ENCODE measurements around the gene PRR5. TPM values are rescaled to one million over a fixed set of nuclear protein-coding genes. Genes with fewer than 3 reads are reported as not detected.

PRR5 gene
- total and polyA plus RNA-seq, 10 donors, result 31.3 to 85.6 (median 76.7) TPM

DNA sequence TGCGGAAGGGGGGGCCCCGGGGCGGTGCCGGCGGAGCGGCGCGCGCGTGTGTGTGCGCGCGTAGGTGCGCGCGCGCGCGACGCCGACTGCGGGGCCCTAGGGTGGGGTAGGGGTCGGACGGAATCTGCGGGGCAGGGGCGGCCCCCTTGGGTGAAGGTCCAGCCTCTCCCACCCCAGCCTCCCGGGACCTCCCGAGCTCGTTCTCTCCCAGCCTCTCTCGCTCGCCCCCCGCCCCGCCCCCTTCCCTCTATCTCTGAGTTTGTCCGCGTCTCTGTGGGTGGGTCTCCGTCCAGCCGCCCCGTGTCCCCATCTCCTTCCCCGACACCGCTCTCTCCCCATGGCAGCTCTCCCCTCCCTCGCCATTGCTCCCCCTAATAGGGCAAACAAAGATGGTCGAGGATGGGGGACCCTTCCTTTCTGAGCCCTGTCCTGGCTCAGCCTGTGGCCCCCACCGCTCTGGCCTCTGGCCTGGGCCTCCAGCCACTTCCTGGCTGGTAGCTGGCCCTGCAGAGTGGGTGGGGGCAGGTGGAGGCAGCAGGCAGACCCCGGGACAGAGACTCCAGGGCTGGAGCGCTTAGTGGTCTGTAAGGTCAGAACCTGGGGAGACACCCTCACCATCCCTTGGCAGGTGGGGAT, 33.0 kb upstream of the PRR5 start:
- H3K36me3 ChIP-seq, result no peaks in the 10 kb centered on the region
- peaks cover 30 to 76% (median 51%) of the 10 kb centered on the region in 6 donors for H3K4me1 ChIP-seq
- H3K27ac ChIP-seq, result peak overlapping the region in 5 of 8 donors; percentile 59 to 93 (median 90)
- peaks cover 0 to 36% (median 3%) of the 10 kb centered on the region in 7 donors for H3K27me3 ChIP-seq (replicated peaks in 1 of 7)
- H3K4me3 ChIP-seq, result peak overlapping the region; percentile 29 to 78 (median 48)
- DNase-seq, result no peak
- intact Hi-C loops (cut with DNase I; ENCODE audit: low total_unique reads), result no loop called here
- TF ChIP-seq, protein P1, sequence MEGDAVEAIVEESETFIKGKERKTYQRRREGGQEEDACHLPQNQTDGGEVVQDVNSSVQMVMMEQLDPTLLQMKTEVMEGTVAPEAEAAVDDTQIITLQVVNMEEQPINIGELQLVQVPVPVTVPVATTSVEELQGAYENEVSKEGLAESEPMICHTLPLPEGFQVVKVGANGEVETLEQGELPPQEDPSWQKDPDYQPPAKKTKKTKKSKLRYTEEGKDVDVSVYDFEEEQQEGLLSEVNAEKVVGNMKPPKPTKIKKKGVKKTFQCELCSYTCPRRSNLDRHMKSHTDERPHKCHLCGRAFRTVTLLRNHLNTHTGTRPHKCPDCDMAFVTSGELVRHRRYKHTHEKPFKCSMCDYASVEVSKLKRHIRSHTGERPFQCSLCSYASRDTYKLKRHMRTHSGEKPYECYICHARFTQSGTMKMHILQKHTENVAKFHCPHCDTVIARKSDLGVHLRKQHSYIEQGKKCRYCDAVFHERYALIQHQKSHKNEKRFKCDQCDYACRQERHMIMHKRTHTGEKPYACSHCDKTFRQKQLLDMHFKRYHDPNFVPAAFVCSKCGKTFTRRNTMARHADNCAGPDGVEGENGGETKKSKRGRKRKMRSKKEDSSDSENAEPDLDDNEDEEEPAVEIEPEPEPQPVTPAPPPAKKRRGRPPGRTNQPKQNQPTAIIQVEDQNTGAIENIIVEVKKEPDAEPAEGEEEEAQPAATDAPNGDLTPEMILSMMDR (IDR thresholded peaks at IDR 0.05 in 8 of 11, conservative IDR thresholded peaks at IDR 0.05 in 3 of 11), result no peak
- TF ChIP-seq POLR2A (IDR thresholded peaks at IDR 0.05) (no peak), POLR2AphosphoS5 (IDR thresholded peaks at IDR 0.05) (no peak)
- H3K9me3 ChIP-seq, result no peaks in the 10 kb centered on the region
- WGBS, 5 donors, result 3 to 7% (median 5%) methylated on average over 16 to 45 of the region's 45 CpGs

DNA sequence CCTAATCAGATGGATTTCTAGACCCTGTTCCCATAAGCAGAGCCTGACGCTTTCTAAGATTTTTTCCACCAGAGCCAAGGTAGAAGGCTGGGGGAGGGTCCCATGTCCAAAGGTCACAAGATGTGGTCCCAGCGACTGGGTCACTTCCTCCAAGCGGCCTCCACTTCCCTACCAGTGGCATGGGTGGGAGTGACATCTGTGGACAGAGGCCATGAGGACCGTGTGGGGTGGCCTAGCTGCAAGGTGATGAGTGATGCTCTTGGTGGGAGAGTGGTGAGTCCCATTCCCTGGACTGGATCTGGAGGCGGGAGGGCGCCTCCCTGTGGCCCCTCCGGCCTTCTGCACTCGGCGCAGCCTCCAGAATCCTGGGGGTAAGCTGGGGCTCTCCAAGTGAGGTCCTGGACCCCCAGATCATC, 32.4 kb upstream of the PRR5 start:
- intact Hi-C loops (cut with DNase I; ENCODE audit: low total_unique reads), result no loop called here
- Histone ChIP-seq H3K36me3 (no peaks in the 10 kb centered on the region), H3K4me3 (peak overlapping the region in 6 of 8 donors; percentile 29 to 78 (median 55)), H3K27ac (peak overlapping the region in 2 of 8 donors; percentile 90 to 93), H3K4me1 (peaks cover 24 to 70% (median 46%) of the 10 kb centered on the region in 6 donors), H3K9me3 (no peaks in the 10 kb centered on the region), H3K27me3 (replicated peaks in 1 of 7) (peaks cover 0 to 36% (median 3%) of the 10 kb centered on the region in 7 donors)
- 51 to 73% (median 69%) methylated on average over 4 to 9 of the region's 9 CpGs for WGBS, 5 donors
- DNase-seq, result no peak
- TF ChIP-seq POLR2A (IDR thresholded peaks at IDR 0.05), result no peak
- TF ChIP-seq, protein P1 (IDR thresholded peaks at IDR 0.05 in 8 of 11, conservative IDR thresholded peaks at IDR 0.05 in 3 of 11), result peak in 4 of 11 experiments; percentile 23 to 39 (median 25)

DNA sequence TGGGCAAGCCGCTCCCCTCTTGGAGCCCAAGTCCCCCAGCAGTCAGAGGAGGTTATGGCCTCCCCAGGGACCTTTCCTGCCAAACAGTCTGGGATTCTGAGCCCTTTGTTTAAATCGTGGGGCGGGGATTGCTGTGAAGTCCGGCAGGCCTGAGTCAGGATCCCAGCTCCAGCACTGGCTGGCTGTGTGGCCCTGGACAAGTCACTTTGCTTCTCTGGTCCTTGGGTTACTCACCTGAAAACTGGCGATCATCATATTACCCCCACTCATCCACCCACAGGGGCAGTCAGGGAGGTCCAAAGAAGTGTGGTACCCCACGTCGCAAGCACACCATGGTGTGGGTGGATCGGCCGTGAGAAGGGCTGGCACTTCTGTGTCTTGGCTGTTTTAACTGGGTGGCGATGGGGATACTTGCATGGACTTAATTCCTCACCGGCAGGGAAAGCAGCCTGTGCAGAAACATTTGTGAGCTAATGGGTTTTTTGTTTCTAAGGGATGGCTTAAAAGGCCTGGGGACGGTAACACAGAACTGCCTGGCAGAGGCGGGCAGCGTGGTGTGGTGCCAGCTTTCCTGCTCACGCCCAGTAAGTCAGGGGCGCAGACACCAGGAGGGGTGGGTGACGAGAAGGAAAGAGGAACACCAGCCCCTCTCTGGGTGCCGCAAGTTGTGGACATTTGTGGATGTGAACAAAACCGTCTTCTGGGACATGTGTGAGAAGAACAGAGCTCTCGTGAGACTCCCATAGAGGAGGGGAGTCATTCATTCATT, 31.6 kb upstream of the PRR5 start:
- intact Hi-C loops (cut with DNase I; ENCODE audit: low total_unique reads), result no loop called here
- no peak overlapping the region for H3K27ac ChIP-seq
- no peaks in the 10 kb centered on the region for H3K9me3 ChIP-seq
- H3K4me3 ChIP-seq, result no peak overlapping the region
- TF ChIP-seq POLR2A (IDR thresholded peaks at IDR 0.05), result no peak
- TF ChIP-seq, protein P1 (IDR thresholded peaks at IDR 0.05 in 8 of 11, conservative IDR thresholded peaks at IDR 0.05 in 3 of 11), result no peak
- no peak for DNase-seq
- H3K36me3 ChIP-seq, result no peaks in the 10 kb centered on the region
- H3K27me3 ChIP-seq (replicated peaks in 1 of 7), result peaks cover 0 to 36% (median 3%) of the 10 kb centered on the region in 7 donors
- 63 to 88% (median 76%) methylated on average over 20 of the region's 20 CpGs for WGBS, 5 donors
- peaks cover 17 to 62% (median 37%) of the 10 kb centered on the region in 6 donors for H3K4me1 ChIP-seq

DNA sequence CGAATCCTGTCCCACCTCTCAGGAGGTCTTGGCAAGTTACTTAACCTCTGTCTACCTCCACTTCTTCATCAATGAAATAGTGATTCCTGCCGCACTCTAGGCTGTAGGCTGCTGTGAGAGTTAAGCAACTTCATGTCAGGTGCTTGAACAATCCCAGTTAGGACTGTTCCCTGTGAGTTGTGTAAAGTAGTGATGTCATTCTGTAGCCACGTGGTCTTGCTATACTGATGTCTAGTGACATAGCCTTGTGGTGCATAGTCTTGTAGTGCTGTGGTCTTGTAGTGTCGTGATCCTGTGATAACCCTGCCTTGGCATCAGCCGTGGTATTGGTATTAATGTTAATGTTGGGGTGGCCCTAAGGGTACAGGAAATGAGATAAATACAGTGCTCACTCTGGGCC, 30.3 kb upstream of the PRR5 start:
- Histone ChIP-seq H3K36me3 (no peaks in the 10 kb centered on the region), H3K27me3 (replicated peaks in 1 of 7) (peaks cover 0 to 45% (median 3%) of the 10 kb centered on the region in 7 donors), H3K4me1 (peaks cover 14 to 56% (median 31%) of the 10 kb centered on the region in 6 donors), H3K4me3 (no peak overlapping the region), H3K27ac (no peak overlapping the region), H3K9me3 (no peaks in the 10 kb centered on the region)
- WGBS, 5 donors, result 45 to 65% (median 54%) methylated on average over 5 of the region's 5 CpGs
- intact Hi-C loops (cut with DNase I; ENCODE audit: low total_unique reads), result no loop called here
- TF ChIP-seq POLR2A (IDR thresholded peaks at IDR 0.05), result no peak
- DNase-seq, result no peak
